ENCODE measurements around the gene TICAM2. TPM values are rescaled to one million over a fixed set of nuclear protein-coding genes. Genes with fewer than 3 reads are reported as not detected.

The TICAM2 gene
- total and polyA plus RNA-seq, 2 of the 8 experiments (the other 6 are each of a cell fraction or from before 2014, with no cell fraction given) = 0.02 TPM; not detected in 1

- no peak for FAIRE-seq
- Histone ChIP-seq H2BK12ac (ENCODE audit: low read depth, low read length) (no peak overlapping the region), H3K23me2 (ENCODE audit: low read depth, low read length) (peaks cover 7% of the 10 kb centered on the region; the same call in 1 of the 2 replicates), H3K4me2 (ENCODE audit: insufficient read depth in 1 of 2, low read depth in 2 of 2, low read length in 2 of 2) (peak overlapping the region; percentile 86; a peak in 3 of 4 replicates), H3K14ac (ENCODE audit: insufficient read length) (no peak overlapping the region), H3K9me3 (ENCODE audit: insufficient read depth in 2 of 2, low read depth in 1 of 2, low read length in 1 of 2) (no peaks in the 10 kb centered on the region), H4K5ac (ENCODE audit: insufficient read length, low read depth, low read length) (no peak overlapping the region), H3K4me1 (replicated peaks in 1 of 4; ENCODE audit: control insufficient read depth in 3 of 4, insufficient read depth in 4 of 4, low read length in 3 of 4) (peaks cover 0 to 13% (median 7%) of the 10 kb centered on the region in 4 experiments; a peak in 5 of 7 replicates), H3K36me3 (ENCODE audit: control insufficient read depth in 2 of 4, insufficient read depth in 4 of 4, low read length in 3 of 4) (no peaks in the 10 kb centered on the region; a peak in 1 of 8 replicates), H2BK20ac (ENCODE audit: low read length) (no peak overlapping the region), H3K9ac (replicated peaks in 1 of 4; ENCODE audit: extremely low read depth in 1 of 4, low read depth in 3 of 4, low read length in 3 of 4) (no peak overlapping the region), H3K27ac (ENCODE audit: low read depth, low read length) (no peak overlapping the region), H4K91ac (replicated peaks; ENCODE audit: insufficient read length, low read length) (no peak overlapping the region), H3K23ac (ENCODE audit: insufficient read length) (no peak overlapping the region), H3K4ac (replicated peaks; ENCODE audit: insufficient read length, low read depth, low read length) (no peak overlapping the region), H3K4me3 (ENCODE audit: extremely low read depth in 1 of 4, insufficient read depth in 2 of 4, low read depth in 3 of 4, low read length in 4 of 4) (peak overlapping the region; percentile 44 to 67 (median 58); a peak in 6 of 8 replicates), H4K8ac (ENCODE audit: extremely low read depth, insufficient read depth, low read length) (peak overlapping the region; percentile 38; the same call in 1 of the 2 replicates), H3K56ac (replicated peaks; ENCODE audit: insufficient read length, low read depth, low read length) (no peak overlapping the region), H2BK5ac (ENCODE audit: low read depth, low read length) (no peak overlapping the region), H2AK5ac (ENCODE audit: low read depth, low read length) (no peak overlapping the region), H3K18ac (ENCODE audit: extremely low read depth, low read length) (no peak overlapping the region), H4K20me1 (replicated peaks in 1 of 2; ENCODE audit: control insufficient read depth in 1 of 2, insufficient read depth in 2 of 2, low read length in 2 of 2) (peaks cover 0 to 6% of the 10 kb centered on the region in 2 experiments), H3K79me1 (ENCODE audit: low read depth, low read length) (no peaks in the 10 kb centered on the region), H2BK120ac (replicated peaks; ENCODE audit: low read depth, low read length) (no peak overlapping the region), H2AFZ (ENCODE audit: low read length) (no peak overlapping the region), H2BK15ac (ENCODE audit: low read length) (no peak overlapping the region), H3K79me2 (ENCODE audit: control insufficient read depth in 1 of 2, insufficient read depth in 2 of 2, low read length in 2 of 2) (no peaks in the 10 kb centered on the region; a peak in 1 of 4 replicates), H3K27me3 (replicated peaks in 1 of 4; ENCODE audit: control insufficient read depth in 3 of 4, extremely low read depth in 1 of 4, insufficient read depth in 3 of 4, low read length in 3 of 4) (no peaks in the 10 kb centered on the region)
- no peak for DNase-seq (ENCODE audit: low read depth in 1 of 2, low spot score in 2 of 2)
- POLR2A ChIA-PET (ENCODE audit: partially characterized antibody) = interaction anchor here (1.2 kb wide), 1 partner anchor 14 kb away, joined by 3 read pairs; no protein-coding TSS in a partner anchor
- CTCF ChIA-PET (ENCODE audit: partially characterized antibody) = interaction anchor here (0.6 to 0.8 kb wide), 2 partner anchors 27 to 431 kb away, joined by 3 read pairs; no protein-coding TSS in a partner anchor
- WGBS, 2 experiments (ENCODE audit: extremely low coverage in 1 of 2, insufficient coverage in 1 of 2, insufficient read length in 1 of 2, insufficient replicate concordance in 2 of 2, low coverage in 1 of 2, low lambda C conversion rate in 2 of 2, missing lambda C conversion rate in 1 of 2) = 59% methylated on average over 11 of the region's 11 CpGs; no CpG with 5 or more reads in 1 of the 2 experiments
- TF ChIP-seq RBBP5 (IDR thresholded peaks at IDR 0.05; ENCODE audit: borderline replicate concordance, low read depth, low read length) = no peak
- no peak for TF ChIP-seq CBX5 (IDR thresholded peaks at IDR 0.05; ENCODE audit: low read depth, low read length)
- TF ChIP-seq YY1 (IDR thresholded peaks at IDR 0.05; ENCODE audit: low read depth, low read length) = no peak
- TF ChIP-seq TBP (IDR thresholded peaks at IDR 0.05; ENCODE audit: low read depth, low read length) = no peak
- no peak for TF ChIP-seq CTCF (IDR thresholded peaks at IDR 0.05; ENCODE audit: control extremely low read depth in 1 of 3, insufficient read depth in 1 of 3, low read depth in 1 of 3, low read length in 3 of 3)
- TF ChIP-seq NRF1 (IDR thresholded peaks at IDR 0.05; ENCODE audit: low read depth, low read length) = no peak
- no peak for TF ChIP-seq JUN (IDR thresholded peaks at IDR 0.05; ENCODE audit: low read depth, low read length)
- no peak for TF ChIP-seq MAX (IDR thresholded peaks at IDR 0.05)
- no peak for TF ChIP-seq SP2 (IDR thresholded peaks at IDR 0.05; ENCODE audit: low read length)
- TF ChIP-seq JUND (IDR thresholded peaks at IDR 0.05; ENCODE audit: low read length) = no peak
Measured at GRCh38 chr5:115602591-115603125, 379 bp upstream of the TICAM2 start.

Data from H1 (cell line).